GM11168 (cell line): ENCODE data around the gene RIMKLB.
"Not testable (repeated sequence)": the region's sequence is repeated elsewhere in the genome, so short reads cannot be mapped to it uniquely, and the experiment has no call there.

Experiments
- in situ Hi-C: fragments of 300-500 bp; cut with MboI; formaldehyde crosslinking; loops from one replicate; pipeline ENCODE4 v1.12.0; 2022; ENCODE audit warnings: low sequenced_read_pairs; ENCODE audit not compliant: unreplicated experiment

Gene RIMKLB

DNA sequence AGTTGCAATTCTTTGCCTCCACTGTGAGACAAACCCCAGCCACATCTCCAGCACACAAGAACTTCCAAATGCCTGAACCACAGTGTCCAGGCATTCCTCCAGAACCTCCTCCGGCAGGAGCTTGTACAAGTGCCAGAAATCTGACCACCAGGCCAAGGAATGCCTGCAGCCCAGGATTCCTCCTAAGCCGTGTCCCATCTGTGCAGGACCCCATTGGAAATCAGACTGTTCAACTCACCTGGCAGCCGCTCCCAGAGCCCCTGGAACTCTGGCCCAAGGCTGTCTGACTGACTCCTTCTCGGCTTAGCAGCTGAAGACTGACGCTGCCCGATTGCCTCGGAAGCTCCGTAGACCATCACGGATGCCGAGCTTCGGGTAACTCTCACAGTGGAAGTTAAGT is 109.3 kb downstream of the RIMKLB start:
- in situ Hi-C loops: not testable (repeated sequence)

GRCh38 chr12:8810112-8810511 is 112.3 kb downstream of the RIMKLB start:
- in situ Hi-C loops: not testable (repeated sequence)

DNA sequence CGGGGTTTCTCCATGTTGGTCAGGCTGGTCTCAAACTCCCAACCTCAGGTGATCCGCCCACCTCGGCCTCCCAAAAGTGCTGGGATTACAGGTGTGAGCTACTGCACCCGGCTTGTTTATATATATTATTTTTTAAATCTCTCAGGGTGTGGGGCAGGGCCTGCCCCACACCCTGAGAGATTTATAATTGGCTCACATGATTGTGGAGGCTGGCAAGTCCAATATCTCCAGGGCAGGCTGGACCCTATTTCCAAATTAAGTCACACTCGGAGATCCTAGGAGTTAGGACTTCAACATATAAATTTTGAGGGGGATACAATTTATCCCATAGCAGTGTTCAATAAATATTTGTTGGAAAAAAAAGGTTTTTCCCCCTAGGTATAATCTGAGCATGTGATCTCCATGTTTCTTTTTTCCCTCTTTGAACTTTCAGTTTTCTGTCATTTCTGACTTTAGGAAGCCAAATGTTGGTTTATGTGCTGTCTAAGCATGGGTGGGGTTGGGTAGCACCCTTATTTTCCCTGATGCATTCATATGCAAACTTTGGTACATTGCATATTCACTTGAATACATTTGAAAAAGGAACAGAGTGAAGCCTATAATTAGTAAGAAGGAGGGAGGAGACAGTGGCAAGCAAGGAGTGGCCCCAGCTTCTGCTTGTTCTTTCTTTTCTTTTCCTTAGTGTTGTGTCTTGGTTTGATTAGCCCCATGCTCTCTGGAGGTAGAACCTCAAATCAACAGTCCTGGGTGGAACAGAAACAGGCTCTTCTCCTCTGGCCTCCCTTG is 116.0 kb downstream of the RIMKLB start:
- in situ Hi-C loops: no loop called here

DNA sequence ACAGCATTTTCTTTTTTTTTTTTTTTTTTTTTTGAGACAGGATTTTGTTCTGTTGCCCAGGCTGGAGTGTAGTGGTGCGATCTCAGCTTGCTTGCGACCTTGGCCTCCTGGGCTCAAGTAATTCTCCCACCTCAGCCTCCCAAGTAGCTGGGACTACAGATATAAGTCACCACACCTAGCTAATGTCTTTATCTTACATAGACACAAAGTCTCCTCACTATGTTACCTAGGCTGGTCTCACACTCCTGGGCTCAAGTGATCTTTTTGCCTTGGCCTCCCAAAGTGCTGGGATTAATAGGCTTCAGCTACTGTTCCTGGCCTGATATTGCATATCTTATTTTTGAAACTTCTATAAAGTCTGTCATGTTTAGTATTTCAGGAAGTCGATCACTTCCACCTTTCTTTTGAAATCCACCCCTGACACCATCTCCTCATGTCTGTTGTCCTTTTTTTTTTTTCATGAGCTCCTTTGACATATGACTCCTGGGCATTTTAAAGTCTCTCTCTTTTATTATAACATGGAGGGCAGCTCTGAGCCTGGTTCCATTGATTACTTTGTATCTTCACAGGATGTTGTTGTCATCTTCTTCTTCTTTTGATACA is 118.8 kb downstream of the RIMKLB start:
- in situ Hi-C loops: no loop called here

- in situ Hi-C loops: no loop called here
Measured at GRCh38 chr12:8817856-8818255, 120.1 kb downstream of the RIMKLB start.

DNA sequence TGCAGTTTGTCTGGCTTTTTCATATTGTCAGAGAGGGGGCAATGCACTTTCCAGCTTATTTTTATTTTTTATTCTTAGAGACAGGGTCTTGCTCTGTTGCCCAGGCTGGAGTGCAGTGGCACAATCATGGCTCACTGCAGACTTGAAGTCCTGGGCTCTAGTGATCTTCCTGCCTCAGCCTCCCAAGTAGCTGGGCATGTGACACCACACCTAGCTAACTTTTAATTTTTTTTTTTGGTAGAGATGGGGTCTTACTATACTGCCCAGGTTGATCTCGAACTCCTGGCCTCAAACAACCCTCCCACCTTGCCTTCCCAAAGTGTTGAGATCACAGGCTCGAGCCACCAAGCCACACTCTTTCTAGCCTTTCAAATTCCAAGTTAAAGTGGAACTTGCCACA is 120.7 kb downstream of the RIMKLB start:
- in situ Hi-C loops: no loop called here

DNA sequence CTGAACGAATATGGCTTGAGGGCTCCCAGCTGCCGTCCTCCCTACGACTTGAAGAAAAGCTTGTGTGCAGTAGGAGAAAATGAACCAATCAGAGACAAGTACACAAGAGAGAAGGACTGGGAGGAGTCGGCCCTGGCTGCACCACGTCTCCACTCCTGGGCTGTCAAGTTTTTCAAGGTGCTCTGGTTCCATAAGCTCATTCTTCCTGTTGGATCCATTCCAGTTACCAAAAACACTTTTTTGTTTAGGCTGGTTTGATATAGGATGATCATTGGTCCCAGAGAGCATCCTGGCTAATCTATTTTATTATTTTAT is 121.8 kb downstream of the RIMKLB start:
- in situ Hi-C loops: no loop called here

- in situ Hi-C loops: not testable (repeated sequence)
Measured at GRCh38 chr12:8820676-8821407, 123.1 kb downstream of the RIMKLB start.

DNA sequence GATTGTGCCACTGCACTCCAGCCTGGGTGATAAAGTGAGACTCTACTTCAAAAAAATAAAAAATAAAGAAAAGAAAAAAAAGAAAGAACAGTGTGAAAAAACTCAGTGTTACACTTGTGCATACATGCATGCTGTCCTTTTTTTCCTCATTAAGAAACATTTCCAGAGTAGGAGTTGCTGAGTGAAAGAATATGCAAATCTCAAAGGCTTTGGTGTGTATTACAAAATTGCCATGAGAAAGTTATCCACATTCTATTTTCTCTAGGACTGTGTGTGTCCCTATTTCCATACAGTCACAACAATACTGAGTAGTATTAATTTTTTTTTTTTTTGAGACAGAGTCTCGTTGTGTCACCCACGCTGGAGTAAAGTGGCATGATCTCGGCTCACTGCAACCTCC is 123.8 kb downstream of the RIMKLB start:
- in situ Hi-C loops: no loop called here

DNA sequence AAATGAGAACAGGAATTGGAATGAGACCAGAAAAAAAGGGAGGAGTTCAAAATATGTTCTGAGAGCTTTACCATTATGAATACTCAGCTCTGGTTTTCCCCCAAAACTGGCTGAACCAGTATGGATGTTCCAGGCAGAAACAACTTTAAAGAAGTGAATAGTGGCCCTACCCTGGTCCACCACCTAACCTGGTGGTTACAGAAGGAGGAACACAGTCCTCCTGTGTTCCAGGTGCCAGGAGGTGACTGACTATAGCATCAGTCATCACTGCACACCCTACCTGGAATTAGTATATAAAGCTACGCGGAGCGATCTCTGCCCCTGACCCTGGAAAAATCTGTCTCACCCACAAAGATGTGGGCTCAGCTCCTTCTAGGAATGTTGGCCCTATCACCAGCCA is 124.5 kb downstream of the RIMKLB start, which contains the start of gene A2ML1:
Gene A2ML1 (plus strand): TSS at position 324 of the 400 bp plus-strand sequence. CDS start 31 bp downstream, at position 355.
- in situ Hi-C loops: no loop called here

DNA sequence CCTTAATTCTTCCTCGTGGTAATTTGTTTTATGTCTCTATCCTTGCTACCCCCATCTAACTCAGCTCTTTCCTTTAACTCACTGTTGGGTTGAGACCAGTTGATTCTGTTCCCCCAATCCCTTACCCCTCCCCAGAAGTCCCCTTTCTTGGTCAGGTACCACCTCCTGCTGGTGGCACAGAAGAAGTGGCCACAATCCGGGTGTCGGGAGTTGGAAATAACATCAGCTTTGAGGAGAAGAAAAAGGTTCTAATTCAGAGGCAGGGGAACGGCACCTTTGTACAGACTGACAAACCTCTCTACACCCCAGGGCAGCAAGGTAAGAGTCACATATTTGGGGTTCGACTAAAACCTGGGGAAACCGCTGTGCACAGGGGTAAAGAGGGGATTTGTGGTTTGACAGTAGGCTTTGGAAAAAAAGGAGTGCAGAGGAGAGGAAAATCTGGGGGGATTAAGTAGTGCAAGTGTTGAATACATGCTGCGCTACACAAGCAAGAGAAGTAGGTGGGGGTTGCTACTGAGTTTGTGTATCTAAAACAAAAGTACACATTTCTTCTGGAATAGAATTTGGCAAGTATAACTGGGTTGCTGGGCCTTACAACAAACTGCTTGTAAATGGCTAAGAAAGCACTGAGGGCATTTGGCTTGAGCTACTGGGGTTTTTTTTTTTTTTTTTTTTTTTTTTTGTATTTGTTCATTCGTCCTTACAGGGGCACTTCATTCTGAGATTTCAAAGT is 125.9 kb downstream of the RIMKLB start:
- in situ Hi-C loops: no loop called here

DNA sequence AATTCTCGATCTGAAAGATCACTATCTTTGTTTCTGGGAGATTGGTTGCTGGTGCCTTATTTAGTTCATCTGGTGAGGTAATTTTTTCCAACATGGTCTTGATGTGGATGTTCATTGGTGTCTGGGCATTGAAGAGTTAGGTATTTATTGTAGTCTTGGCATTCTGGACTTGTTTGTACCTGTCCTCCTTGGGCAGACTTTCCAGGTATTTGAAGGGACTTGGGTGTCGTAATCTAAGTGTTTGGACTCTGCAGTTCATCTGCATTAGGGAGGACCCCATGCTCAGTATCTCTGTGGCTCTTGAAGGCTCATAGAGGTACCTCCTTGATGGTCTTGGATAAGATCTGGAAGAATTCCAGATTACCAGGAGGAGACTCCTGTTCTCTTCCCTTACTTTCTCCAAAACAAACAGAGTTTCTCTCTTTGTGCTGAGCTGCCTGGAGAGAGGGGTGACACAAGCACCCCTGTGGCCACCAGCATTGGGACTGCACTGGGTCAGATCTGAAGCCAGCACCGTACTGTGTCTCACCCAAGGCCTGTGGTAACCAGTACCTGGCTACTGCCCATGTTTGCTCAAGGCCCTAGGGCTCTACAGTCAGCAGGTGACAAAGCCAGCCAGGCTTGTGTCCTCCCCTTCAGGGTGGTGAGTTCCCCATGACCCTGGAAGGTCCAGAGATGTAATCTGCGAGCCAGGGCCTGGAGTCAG is 129.9 kb downstream of the RIMKLB start:
- in situ Hi-C loops: no loop called here

GRCh38 chr12:8828257-8829124 is 130.7 kb downstream of the RIMKLB start:
- in situ Hi-C loops: no loop called here

- in situ Hi-C loops: no loop called here
Measured at GRCh38 chr12:8829125-8829518, 131.3 kb downstream of the RIMKLB start.

GRCh38 chr12:8829621-8830020 is 131.8 kb downstream of the RIMKLB start:
- in situ Hi-C loops: no loop called here

DNA sequence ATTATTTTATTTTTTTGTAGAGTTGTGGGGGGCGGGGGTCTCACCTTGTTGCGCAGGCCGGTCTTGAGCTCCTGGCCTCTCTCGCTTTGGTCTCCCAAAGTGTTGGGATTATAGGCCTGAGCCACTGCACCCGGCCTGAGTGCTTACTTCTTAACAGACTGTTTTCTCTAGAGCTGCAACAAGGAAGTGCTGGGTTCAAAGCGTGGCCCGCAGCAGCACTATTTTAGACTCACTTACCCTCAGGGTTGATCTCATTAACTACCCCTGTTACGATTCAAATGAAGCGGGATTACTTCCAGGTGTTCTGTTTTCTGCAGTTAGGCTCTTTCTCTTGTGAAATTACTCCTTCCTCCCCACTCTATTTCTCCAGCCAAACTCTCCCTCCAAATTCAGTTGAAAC is 133.3 kb downstream of the RIMKLB start:
- in situ Hi-C loops: no loop called here

GRCh38 chr12:8832500-8832899 is 134.7 kb downstream of the RIMKLB start:
- in situ Hi-C loops: no loop called here
